Fibroblast of skin of left biceps (primary cell): ENCODE measurements around the gene ATG14.
"Not testable (repeated sequence)": the region's sequence is repeated elsewhere in the genome, so short reads cannot be mapped to it uniquely, and the experiment has no call there.

Experiments
- DNase-seq, 2 experiments: peaks; one replicate each; pipeline ENCODE4 v3.0.0-alpha.2; 2013; ENCODE audit warnings: low read depth in 2 of 2

Gene ATG14, protein sequence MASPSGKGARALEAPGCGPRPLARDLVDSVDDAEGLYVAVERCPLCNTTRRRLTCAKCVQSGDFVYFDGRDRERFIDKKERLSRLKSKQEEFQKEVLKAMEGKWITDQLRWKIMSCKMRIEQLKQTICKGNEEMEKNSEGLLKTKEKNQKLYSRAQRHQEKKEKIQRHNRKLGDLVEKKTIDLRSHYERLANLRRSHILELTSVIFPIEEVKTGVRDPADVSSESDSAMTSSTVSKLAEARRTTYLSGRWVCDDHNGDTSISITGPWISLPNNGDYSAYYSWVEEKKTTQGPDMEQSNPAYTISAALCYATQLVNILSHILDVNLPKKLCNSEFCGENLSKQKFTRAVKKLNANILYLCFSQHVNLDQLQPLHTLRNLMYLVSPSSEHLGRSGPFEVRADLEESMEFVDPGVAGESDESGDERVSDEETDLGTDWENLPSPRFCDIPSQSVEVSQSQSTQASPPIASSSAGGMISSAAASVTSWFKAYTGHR

DNA sequence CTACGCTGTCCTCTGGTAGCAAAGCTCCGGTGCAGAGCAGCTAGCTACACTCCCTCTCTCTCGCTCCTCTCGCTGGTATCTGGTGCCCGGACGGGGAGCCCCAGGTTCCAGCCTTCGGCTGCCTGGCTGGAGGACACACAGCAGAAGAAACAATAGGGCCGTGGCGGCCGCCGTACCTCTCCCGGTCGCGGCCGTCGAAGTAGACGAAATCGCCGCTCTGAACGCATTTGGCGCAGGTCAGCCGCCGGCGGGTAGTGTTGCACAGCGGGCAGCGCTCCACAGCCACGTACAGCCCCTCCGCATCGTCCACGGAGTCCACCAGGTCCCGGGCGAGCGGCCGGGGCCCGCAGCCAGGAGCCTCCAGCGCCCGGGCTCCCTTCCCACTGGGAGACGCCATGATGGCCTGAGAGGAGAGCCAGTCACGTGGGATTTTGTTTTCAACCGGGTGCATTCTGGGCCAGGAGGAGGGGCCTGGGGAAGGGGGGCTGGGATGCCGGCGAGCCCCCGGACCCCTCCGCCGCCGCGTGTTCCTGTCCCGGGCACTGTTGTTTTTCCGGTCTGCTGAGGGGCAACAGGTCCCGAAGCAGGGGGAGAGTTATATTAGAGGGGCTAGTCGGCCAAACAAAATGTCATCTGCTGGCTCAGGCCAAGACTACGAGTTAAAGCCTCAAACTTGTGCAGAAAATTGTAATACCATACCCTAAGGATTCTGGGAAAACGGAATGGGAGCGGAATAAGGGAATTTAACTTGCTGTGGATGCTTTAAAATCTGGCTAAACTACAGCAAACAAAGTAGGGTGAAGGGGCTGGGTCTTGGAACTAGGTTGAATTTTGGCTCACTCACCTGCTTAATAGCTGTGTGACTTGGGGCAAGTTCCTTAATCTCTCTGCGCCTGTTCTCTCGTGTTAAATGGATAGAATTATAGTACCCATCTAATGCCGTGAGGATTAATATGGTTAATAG lies at the start of gene ATG14:
TSS of gene ATG14 (minus strand) at position 405 of the 964 bp plus-strand sequence. CDS start at position 397, 8 bp downstream.
- peak; percentile 52 for DNase-seq

DNA sequence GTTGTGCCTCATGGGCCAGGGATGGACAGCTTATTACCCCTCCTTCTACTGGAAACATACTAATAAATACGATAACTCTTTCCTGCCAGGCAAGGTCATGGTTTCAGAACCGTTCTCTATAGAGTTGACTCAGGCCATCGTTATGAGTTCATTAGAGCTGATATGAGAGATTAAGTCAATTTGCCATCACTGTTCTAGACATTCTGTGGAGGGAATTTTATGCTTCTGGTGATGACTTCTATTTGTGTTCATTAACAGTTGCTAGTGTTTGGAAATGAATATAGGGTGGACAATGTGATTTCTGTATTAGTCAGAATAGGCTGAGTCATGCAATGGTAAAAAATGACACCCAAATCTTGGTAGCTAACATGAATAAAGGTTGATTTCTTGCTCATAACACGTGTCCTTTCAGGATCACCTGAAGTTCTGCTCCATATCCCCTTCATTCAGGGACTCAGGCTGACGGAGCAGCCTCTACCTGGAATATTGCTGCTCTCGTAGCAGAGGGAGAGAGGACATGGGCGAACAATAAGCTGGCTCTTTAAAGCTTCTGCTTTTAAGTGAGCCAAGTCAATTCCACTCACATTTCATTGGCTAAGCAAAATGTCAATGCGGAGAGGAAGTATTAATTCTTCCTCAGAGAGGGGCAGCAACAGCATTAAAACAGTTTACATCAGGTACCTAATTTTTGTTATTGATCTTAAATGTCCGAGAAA lies 47.3 kb upstream of the ATG14 start:
- no peak for DNase-seq

DNA sequence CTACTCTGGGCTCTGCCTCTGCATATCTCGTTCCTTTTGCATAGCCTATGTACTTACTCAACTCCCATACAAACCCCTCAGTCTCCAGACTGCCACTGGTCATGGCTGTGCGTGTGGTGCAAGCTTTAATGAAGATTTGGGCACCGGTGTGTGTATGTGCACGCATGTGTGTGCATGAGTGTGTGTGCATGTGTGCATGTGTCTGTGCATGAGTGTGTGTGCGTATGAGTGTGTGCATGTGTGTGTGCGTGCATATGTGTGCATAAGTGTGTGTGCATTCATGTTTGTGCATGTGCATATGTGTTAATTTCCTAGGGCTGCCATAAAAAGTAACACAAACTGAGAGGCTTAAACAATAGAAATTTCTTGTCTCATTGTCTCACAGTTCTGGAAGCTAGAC lies 45.9 kb upstream of the ATG14 start:
- no peak for DNase-seq

DNA sequence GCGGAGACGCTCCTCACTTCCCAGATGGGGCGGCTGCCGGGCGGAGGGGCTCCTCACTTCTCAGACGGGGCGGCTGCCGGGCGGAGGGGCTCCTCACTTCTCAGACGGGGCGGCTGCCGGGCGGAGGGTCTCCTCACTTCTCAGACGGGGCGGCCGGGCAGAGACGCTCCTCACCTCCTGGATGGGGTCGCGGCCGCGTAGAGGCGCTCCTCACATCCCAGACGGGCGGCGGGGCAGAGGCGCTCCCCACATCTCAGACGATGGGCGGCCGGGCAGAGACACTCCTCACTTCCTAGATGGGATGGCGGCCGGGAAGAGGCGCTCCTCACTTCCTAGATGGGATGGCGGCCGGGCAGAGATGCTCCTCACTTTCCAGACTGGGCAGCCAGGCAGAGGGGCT lies 44.8 kb upstream of the ATG14 start:
- DNase-seq = not testable (repeated sequence)

DNA sequence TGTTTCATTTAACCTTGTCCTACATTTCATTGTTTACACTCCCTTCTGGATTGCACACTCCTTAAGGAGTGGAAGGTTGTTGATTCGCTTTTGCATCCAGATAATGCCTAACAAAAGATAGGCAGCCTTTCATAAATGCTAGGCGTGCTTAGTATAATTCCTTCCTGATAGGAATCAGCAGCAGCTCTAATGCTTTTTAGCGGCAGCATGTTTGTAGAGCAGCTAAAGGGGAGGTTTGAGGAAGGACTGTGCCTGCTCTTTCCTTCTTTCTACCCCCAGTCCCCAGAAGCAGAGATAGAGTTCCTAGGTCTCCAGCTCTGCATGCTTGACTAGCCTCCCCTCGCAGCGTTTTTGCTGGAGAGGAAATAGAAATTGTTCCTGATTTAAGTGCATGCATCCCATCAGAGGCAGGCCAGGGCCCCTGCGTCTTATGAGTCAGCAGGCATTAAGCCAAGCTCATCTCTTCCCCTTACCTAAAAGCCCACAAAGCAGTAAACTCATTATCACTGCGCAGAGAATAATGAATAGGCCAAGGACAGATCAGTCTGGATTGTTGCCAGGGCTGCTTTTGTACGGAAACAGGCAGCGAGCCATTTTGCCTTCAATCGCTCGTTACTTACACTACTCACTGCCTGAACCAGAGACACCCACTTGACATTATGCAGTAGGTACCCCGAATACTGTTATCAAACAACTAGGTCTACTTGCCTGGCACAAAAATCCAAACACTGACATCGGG lies 42.8 kb upstream of the ATG14 start:
- DNase-seq = peak; percentile 85 to 87

DNA sequence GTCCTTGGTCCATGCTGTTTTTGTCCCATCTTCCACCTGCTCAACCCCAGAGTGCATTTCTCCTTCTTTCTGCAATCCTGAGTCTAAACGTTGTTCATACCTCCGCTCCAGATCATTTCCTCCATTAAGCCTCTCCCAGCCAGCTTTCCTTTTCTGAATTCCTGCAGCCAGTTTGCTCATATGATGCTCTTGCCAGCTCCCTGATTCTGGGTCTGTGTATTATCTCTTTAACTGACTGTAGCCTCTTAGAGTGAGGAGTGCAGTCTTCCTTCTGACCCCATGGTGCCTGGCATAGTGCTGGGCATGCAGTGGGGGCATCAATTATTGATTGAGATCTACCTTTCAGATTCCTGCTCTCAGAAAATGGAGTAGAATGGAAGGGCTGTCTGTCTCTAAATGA lies 40.3 kb upstream of the ATG14 start:
- DNase-seq = no peak

DNA sequence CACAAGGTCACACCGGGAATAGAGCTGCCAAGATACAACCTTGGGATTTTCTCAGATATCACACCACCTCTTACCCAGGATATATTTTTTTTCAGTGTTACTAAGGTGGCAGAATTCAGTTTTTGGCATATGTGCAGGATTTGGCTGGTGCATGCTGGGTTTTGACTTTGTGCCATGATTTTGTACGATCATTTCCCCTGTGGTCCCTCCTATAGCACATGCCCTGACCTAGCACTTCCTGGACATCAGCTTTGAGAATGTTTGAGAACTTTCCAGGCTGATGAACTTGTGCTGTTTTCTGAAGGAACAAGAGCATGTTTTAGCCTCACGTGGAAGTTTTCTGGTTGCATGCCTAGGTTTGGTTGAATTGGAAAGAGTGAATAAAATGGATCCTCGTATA lies 39.8 kb upstream of the ATG14 start:
- DNase-seq = no peak

DNA sequence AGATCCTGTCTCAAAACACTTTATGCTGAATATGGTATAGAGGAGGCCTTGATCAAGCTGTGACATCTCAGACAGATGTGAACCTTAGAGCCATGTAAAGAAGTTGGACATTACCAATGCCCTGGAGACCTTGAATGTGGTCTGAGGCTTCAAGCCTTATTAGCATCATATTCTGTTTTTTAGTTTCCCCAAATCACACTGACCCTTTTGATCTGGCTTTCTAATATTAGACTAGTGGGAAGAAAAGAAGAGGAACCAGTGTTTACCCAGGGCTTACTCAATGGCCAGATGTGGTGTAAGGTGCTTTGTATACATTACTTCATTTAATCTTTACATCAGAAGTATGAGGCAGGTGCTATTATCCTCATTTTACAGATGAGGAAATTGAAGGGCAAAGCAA lies 39.4 kb upstream of the ATG14 start:
- DNase-seq = no peak

DNA sequence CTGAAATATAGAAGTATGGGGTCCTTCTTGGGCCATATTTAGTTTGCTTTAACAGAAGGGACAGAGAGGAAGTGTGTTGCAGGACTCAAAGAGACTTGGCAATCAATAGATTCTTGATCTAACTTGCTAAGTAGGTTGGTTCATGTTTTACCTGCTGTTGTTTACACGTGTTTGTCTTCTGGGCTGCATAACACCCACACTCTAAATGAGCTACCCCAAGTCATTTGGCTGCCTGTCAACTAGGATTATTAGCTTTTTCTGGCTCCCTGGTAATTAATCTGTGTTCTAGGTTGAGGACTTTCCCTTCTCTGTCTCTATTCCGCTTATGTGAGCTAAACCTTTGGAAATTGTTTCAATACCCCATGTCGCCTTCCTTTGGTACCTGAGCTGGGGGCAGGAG lies 38.9 kb upstream of the ATG14 start:
- no peak for DNase-seq

DNA sequence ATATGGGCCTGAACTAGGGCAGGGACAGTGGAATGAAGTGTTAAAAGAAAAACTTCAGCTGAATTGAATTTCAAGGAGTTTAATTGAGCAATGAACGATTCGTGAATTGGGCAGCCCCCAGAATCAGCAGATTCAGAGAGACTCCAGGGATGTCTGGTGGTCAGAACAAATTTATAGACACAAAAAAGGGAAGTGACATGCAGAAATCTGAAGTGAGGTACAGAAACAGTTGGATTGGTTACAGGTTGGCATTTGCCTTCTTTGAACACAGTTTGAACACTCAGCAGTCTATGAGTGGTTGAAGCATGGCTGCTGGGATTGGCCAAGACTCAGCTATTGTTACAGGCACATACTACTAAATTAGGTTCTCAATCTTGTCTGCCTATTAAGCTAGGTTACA lies 38.5 kb upstream of the ATG14 start:
- DNase-seq = no peak

DNA sequence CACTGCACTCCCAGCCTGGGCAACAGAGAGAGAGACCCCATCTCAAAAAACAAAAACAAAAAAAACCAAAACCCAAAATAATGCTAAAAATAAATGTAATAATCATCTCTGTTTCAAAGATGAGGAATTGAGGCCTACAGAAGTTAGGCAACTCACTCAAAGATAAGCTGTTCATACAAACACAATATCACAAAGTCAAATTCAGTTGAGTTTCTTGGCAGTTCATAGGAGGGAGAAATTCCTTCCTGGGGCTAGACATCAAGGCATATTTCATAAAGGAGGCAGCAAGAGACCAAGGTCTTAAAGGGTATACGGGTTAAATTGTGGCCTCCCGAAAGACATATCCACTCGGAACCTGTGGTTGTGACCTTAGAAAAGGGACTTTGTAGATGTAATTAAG lies 37.5 kb upstream of the ATG14 start:
- DNase-seq = no peak

DNA sequence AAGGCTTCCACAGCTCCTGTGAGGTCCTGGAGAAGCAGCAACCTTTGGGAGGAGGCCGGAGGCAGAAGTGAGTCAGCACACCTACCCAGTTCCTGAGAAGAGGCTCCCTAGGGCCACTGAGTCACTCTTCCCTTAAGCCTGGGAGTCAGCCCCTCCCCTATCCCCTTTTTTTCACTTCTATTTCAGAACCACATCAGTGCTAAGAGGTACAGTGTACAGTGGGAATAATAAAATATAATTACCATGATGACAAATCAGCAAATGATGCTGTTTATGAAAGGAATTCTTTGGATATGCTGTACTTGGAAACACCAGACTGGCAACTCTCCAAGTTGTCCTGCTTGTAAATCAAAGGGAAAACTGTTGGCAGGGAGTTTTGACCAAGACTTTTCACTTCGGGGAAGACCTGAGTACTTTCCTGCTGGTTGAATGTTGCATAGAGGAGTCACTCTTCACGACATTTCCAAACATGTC lies 36.5 kb upstream of the ATG14 start:
- DNase-seq = peak; percentile 93 to 95

DNA sequence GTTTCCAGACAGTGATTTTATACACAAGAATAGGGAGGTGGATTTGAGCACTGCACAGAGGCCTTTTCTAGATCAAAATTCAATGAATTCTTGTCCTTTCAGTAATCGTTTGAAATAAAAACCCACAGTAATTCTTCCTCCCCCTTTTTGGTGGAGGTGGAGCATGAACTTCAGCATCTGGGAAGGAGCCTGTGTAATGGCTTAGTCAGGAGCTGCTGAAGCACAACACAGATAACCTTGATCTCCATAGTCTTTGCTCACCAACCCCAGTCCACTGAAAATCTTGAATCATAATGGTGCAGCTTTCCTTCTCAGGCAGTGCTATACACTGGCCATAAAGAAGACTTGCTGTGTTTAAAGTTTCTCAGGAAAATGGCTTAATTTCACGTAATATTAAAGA lies 35.2 kb upstream of the ATG14 start:
- peak in 1 of 2 experiments; percentile 47 for DNase-seq

DNA sequence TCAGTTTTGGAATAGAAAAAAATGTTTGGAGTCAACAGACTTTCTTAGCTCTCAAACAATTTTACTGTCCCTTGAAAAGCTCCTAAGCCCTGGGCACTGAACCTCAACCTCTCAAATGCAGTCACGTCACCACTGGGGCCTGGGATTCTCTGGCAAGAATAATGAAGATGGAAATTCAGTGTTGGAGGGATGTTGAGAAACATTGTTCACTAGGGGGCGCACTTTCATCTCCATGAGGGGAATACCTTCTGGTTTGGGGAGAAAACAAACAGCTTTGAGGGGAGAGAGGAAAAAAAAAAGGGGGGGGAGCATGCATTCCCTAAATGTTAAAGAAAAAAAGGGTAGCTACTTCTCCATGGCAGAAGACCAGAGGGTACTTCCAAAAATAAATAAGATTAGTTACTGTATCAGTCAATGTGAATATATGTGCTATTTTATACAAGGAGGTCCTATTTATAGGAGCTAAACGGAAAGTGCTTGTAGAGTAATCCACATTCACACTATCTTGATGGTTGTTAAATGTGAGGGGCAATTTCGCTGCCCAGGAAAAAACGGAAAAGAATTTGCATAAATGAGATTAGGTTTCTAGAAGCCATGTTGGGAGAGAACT lies 34.6 kb upstream of the ATG14 start:
- DNase-seq = peak; percentile 47 to 51

DNA sequence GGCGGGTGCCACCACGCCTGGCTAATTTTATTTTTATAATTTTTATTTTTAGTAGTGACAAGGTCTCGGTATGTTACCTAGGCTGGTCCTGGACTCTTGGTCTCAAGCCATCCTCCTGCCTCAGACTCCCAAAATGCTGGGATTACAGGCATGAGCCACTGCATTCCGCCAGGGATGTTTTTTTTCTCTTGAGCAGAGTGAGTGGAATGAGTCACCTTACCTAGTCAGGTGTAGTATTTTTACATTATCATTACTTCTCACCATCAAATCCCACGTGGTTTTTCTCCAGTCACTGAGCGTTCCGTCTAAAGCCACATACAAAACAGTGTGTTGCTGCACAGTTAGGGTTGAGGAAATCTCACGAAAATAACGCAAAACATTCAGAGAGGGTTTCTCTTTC lies 29.7 kb upstream of the ATG14 start:
- DNase-seq = no peak

DNA sequence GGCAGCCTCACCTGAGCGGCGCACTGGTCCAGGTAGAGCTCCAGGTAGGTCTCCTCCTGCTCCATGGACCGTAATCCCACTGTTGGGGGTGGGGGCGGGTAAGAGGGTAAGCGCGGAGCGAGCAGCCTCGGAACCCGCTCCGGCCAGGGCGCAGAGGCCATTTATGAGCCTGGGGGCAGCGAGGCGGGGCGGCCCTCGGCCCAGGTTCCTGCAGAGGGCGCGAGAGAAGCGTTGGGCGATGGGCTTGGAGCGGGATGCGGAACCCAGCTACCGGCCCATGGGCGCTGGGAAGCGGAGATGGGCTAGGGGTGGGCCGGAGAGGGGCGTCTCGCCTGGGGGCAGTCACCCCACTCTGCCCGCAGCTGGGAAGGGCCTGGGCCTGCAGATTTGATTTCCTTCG lies 28.8 kb upstream of the ATG14 start, which contains the start of gene TBPL2:
TSS of gene TBPL2 (minus strand) at position 232 of the 400 bp plus-strand sequence. CDS start at position 65, 167 bp downstream.
- no peak for DNase-seq

DNA sequence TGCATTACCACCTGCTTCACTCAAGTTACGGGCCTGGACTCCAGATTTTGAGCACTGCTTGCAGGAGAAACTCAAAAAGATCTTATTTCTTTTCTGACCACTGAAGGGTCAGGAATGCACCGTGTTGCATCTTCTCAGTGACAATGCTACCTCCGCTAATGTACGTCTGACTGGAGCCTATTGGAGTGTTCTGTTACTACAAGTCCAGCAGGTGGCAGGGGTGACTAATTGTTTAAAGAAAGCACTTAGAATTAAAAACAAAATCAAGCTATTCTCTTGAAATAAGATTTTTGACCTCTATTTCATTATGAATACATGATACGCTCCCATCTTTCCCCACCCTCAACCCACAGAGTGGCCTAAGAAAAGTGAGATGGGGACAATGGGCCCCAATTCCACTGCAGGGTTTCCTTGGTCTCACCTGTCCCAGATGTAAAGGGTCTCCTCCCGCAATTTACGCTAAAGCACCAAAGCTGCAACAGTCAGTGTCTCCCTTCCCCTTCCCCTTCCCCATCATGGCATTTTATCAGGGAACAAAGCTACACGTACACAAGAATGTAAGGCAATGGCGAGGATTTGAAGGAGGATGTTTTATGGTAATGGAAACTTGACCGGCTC lies 26.5 kb upstream of the ATG14 start:
- DNase-seq = peak in 1 of 2 experiments; percentile 28

DNA sequence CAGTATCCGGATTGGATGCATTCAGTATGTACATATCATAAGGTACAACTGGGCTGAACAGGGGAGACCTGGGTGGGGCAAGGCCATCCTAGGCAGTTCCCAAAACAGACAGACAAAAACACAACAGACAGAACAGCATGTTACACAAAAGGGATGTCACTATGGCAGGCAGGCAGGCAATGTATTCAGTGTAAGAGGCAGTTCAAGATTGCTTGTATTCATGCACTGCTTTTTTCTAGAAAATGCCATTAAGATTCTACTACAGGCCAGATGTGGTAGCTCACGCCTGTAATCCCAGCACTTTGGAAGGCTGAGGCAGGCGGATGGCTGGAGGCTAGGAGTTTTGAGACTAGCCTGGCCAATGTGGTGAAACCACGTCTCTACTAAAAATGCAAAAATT lies 25.3 kb upstream of the ATG14 start:
- no peak for DNase-seq

DNA sequence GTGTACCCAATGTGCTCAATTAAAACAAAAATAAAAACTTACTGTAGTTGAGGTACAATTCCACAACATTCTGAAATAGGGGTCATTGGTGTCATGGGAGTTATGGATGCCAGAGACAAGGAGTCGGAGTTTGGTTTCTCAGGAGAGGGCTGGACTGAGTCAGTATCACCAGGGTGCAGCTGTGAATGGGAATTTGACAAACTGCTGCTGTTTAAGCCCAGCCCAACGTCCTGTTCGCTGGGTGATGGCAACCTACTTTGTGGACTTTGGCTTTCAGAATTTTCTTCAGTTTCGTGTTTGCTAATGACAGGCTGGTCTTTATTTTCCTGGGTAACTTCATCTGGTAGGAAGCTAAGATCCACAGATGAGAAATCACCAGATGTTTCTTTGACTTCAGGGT lies 24.9 kb upstream of the ATG14 start:
- no peak for DNase-seq

DNA sequence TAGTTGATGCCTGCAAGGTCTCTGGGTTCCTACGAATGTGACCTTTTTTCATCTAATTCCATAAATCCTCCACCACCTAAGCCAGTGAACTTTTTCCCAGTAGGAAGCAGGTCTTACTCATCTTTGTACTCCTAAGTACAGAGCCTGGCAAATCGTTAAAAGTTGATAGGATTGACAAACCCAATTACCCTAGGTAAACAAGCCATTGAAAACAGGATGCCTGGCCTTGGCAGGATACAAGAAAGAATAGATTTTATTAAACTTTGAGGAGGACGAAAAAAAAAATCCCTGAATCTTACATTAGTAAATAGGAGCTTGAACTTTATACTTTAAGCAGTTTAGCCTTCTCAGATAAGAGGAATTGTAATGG lies 23.2 kb upstream of the ATG14 start:
- no peak for DNase-seq
